Transverse colon (tissue), 4 donors: ENCODE results near the gene CNKSR3.

Source experiments
- CTCF ChIP-seq, 5 experiments: fragments of 200-600 bp in 3 of 5; fragments of 450-650 bp in 2 of 5; sonication (generic) in 3 of 5; IDR thresholded peaks; 1 replicate in 2 of 5; 2 replicates in 3 of 5; pipeline ENCODE4 v1.5.1; 2016 to 2017; ENCODE audit warnings: antibody characterized with exemption in 5 of 5, inconsistent platforms in 3 of 5, mild to moderate bottlenecking in 2 of 5, moderate library complexity in 1 of 5
- POLR2A ChIP-seq: fragments of 450-650 bp; IDR thresholded peaks from one replicate; pipeline ENCODE4 v1.6.1; 2016; ENCODE audit warnings: antibody characterized with exemption, mild to moderate bottlenecking, moderate library complexity
- POLR2AphosphoS5 ChIP-seq, 3 donors: sonication (generic); formaldehyde crosslinking; IDR thresholded peaks; one replicate each; pipeline ENCODE4 v1.6.1; 2016; ENCODE audit warnings: antibody characterized with exemption in 3 of 3

DNA sequence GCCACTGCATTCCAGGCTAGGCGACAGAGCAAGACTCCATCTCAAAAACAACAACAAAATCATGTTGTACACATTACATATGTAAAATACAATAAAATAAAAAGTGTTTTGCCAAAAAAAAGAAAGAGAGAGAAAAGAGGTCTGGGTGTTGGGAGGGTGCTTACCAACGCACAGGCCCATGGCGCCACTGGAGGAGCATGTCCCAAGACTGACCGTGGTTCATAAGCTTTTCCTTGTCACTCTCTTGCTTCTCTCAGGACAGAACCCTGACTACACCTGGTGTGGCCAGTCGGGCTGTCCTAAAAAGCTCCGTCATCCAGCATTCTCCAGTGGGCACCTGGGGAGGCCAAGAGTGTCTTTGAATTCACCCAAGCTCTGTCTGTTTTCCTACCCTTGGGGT, 48.0 kb upstream of the CNKSR3 start:
- no peak for TF ChIP-seq POLR2AphosphoS5 (IDR thresholded peaks at IDR 0.05)
- TF ChIP-seq CTCF (IDR thresholded peaks at IDR 0.05), result no peak
- no peak for TF ChIP-seq POLR2A
